Measurements from ENCODE around the gene HMG20A.

DNA sequence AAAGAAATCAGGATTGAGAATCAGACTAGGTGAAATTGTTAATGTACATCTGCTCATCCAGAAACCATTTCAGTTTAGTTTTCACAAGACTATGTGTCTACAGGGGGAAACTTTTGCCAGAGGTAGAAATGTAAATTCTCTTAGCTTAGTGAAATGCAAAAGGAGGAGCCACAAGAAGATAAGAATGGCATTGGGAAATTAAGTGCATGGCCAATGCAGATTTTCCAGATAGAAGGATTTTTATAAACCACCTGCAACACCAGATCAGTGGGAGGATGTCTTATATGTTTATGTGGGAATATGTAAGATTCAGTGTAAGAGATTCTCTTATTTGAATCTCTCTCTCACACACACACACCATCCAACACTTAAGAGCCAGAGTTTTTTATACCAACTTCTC is 67.2 kb downstream of the HMG20A start:
- TF ChIP-seq EZH2 (IDR thresholded peaks at IDR 0.05): no peak
- TF ChIP-seq POLR2AphosphoS5 (IDR thresholded peaks at IDR 0.05; ENCODE audit: borderline replicate concordance, low read depth, low read length): no peak
- no peak for TF ChIP-seq FOXP2 (optimal IDR thresholded peaks at IDR 0.05; ENCODE audit: control extremely low read depth, extremely low read length, insufficient read depth)
